DLD1 (cell line): ENCODE results near the gene ATP1A4.

ENCODE experiments used
- in situ Hi-C: cut with HindIII; loops from 2 replicates; pipeline ENCODE4 v1.10.0; 2017; ENCODE audit warnings: low sequenced_read_pairs

The ATP1A4 gene

GRCh38 chr1:160197231-160197630 is 45.8 kb downstream of the ATP1A4 start:
- in situ Hi-C loops: no loop called here

GRCh38 chr1:160200786-160201185 is 49.4 kb downstream of the ATP1A4 start:
- in situ Hi-C loops: loop anchor here (10.0 kb wide), 1 partner anchor 56 kb away; no protein-coding TSS in a partner anchor

GRCh38 chr1:160204526-160205241 is 53.3 kb downstream of the ATP1A4 start:
- in situ Hi-C loops: loop anchor here (10.0 kb wide), 1 partner anchor 60 kb away; no protein-coding TSS in a partner anchor

GRCh38 chr1:160205242-160206035 is 54.0 kb downstream of the ATP1A4 start, which contains the start of gene PEA15:
Gene PEA15 (plus strand): TSS chr1:160205384. CDS start chr1:160211545, 6,161 bp downstream.
- in situ Hi-C loops: loop anchor here (10.0 kb wide), 1 partner anchor 61 kb away; no protein-coding TSS in a partner anchor

- in situ Hi-C loops: loop anchor here (10.0 kb wide), 1 partner anchor 61 kb away; no protein-coding TSS in a partner anchor
Observed at GRCh38 chr1:160206036-160206389, 54.6 kb downstream of the ATP1A4 start.

- in situ Hi-C loops: loop anchor here (10.0 kb wide), 1 partner anchor 62 kb away; no protein-coding TSS in a partner anchor
Observed at GRCh38 chr1:160206421-160207117, 55.2 kb downstream of the ATP1A4 start.

- in situ Hi-C loops: loop anchor here (10.0 kb wide), 1 partner anchor 62 kb away; no protein-coding TSS in a partner anchor
Observed at GRCh38 chr1:160207118-160207650, 55.8 kb downstream of the ATP1A4 start.

GRCh38 chr1:160207771-160208556 is 56.6 kb downstream of the ATP1A4 start:
- in situ Hi-C loops: loop anchor here (10.0 kb wide), 1 partner anchor 63 kb away; no protein-coding TSS in a partner anchor

GRCh38 chr1:160208557-160209320 is 57.3 kb downstream of the ATP1A4 start:
- in situ Hi-C loops: loop anchor here (10.0 kb wide), 1 partner anchor 64 kb away; no protein-coding TSS in a partner anchor

- in situ Hi-C loops: loop anchor here (10.0 kb wide), 1 partner anchor 65 kb away; no protein-coding TSS in a partner anchor
Observed at GRCh38 chr1:160209321-160210046, 58.1 kb downstream of the ATP1A4 start.

- in situ Hi-C loops: no loop called here
Observed at GRCh38 chr1:160210561-160210960, 59.2 kb downstream of the ATP1A4 start.

GRCh38 chr1:160211046-160211790 is 59.8 kb downstream of the ATP1A4 start:
- in situ Hi-C loops: no loop called here

- in situ Hi-C loops: no loop called here
Observed at GRCh38 chr1:160214481-160215140, 63.2 kb downstream of the ATP1A4 start.

GRCh38 chr1:160216301-160216700 is 64.9 kb downstream of the ATP1A4 start:
- in situ Hi-C loops: no loop called here

- in situ Hi-C loops: no loop called here
Observed at GRCh38 chr1:160217481-160218051, 66.2 kb downstream of the ATP1A4 start.

- in situ Hi-C loops: no loop called here
Observed at GRCh38 chr1:160219062-160219929, 67.9 kb downstream of the ATP1A4 start.
